WERI-Rb-1 (cell line): ENCODE data around the gene MROH2A.

Source experiments
- DNase-seq: peaks from one replicate; pipeline ENCODE4 v3.0.0-alpha.2; 2020
- H3K27ac ChIP-seq: fragments of 250-450 bp; sonication (Bioruptor Pico); 2 replicates; pipeline ENCODE4 v1.5.1; 2020; ENCODE audit warnings: mild to moderate bottlenecking, moderate library complexity
- H3K27me3 ChIP-seq: fragments of 250-450 bp; sonication (Bioruptor Pico); 2 replicates; pipeline ENCODE4 v1.5.1; 2021; ENCODE audit warnings: mild to moderate bottlenecking, low read depth, moderate library complexity; ENCODE audit not compliant: insufficient read depth, severe bottlenecking
- H3K36me3 ChIP-seq: fragments of 250-450 bp; sonication (Bioruptor Pico); 2 replicates; pipeline ENCODE4 v1.5.1; 2020; ENCODE audit warnings: mild to moderate bottlenecking, moderate library complexity
- H3K4me3 ChIP-seq: 2 replicates; pipeline ENCODE4 v1.5.1; 2011; ENCODE audit warnings: low read depth, mild to moderate bottlenecking, control low read depth, low read length
- H3K9me3 ChIP-seq: fragments of 250-450 bp; sonication (Bioruptor Pico); 2 replicates; pipeline ENCODE4 v1.5.1; 2021; ENCODE audit warnings: mild to moderate bottlenecking, moderate library complexity; ENCODE audit not compliant: severe bottlenecking
- CTCF ChIP-seq: IDR thresholded peaks from 2 replicates; pipeline ENCODE4 v1.5.1; 2011; ENCODE audit warnings: low read depth, mild to moderate bottlenecking, control low read depth, inconsistent platforms, low read length

The MROH2A gene

GRCh38 chr2:233791151-233791882 lies 13.2 kb downstream of the MROH2A start:
- no peak for DNase-seq
- Histone ChIP-seq H3K9me3 (no peaks in the 10 kb centered on the region), H3K27ac (no peak overlapping the region), H3K36me3 (no peaks in the 10 kb centered on the region), H3K27me3 (no peaks in the 10 kb centered on the region), H3K4me3 (no peak overlapping the region)
- TF ChIP-seq CTCF: no peak

- no peaks in the 10 kb centered on the region for H3K9me3 ChIP-seq
- H3K27me3 ChIP-seq: no peaks in the 10 kb centered on the region
- H3K36me3 ChIP-seq: no peaks in the 10 kb centered on the region
- no peak for DNase-seq
- TF ChIP-seq CTCF: no peak
- H3K4me3 ChIP-seq: no peak overlapping the region
- H3K27ac ChIP-seq: no peak overlapping the region
Measured at GRCh38 chr2:233791883-233792329, 13.8 kb downstream of the MROH2A start.

- no peaks in the 10 kb centered on the region for H3K9me3 ChIP-seq
- H3K27ac ChIP-seq: no peak overlapping the region
- no peaks in the 10 kb centered on the region for H3K36me3 ChIP-seq
- H3K4me3 ChIP-seq: no peak overlapping the region
- H3K27me3 ChIP-seq: no peaks in the 10 kb centered on the region
- DNase-seq: no peak
- TF ChIP-seq CTCF: no peak
Measured at GRCh38 chr2:233792720-233793119, 14.6 kb downstream of the MROH2A start.

GRCh38 chr2:233793465-233794127 lies 15.5 kb downstream of the MROH2A start:
- Histone ChIP-seq H3K4me3 (no peak overlapping the region), H3K9me3 (no peaks in the 10 kb centered on the region), H3K36me3 (no peaks in the 10 kb centered on the region), H3K27ac (no peak overlapping the region), H3K27me3 (no peaks in the 10 kb centered on the region)
- DNase-seq: no peak
- no peak for TF ChIP-seq CTCF

- H3K4me3 ChIP-seq: no peak overlapping the region
- no peaks in the 10 kb centered on the region for H3K36me3 ChIP-seq
- H3K27me3 ChIP-seq: no peaks in the 10 kb centered on the region
- no peak overlapping the region for H3K27ac ChIP-seq
- no peak for TF ChIP-seq CTCF
- H3K9me3 ChIP-seq: no peaks in the 10 kb centered on the region
- no peak for DNase-seq
Measured at GRCh38 chr2:233794128-233794658, 16.1 kb downstream of the MROH2A start.
